Stimulated activated effector memory CD8-positive, alpha-beta T cell treated with anti-CD3 and anti-CD28 coated beads, Interleukin-12 subunit alpha, Interleukin-12 subunit beta, amount 100 ng/mL, for 72 hours (primary cell): ENCODE results near the gene JAK2.
A peak's percentile ranks its signal among the peaks of the same experiment; 100 is the strongest.
"Not testable (repeated sequence)": the region's sequence is repeated elsewhere in the genome, so short reads cannot be mapped to it uniquely, and the experiment has no call there.

Source experiments
- ATAC-seq: fragments of 150-1000 bp; cut with Tn5 transposase; 2 replicates; pipeline ENCODE4 v1.10.0; 2021
- DNase-seq, 2 donors: peaks; one replicate each; pipeline ENCODE4 v3.0.0; 2021 to 2022; ENCODE audit warnings: low spot score in 2 of 2
- H3K27ac Mint-ChIP-seq: one replicate; pipeline ENCODE4 v1.8.0; 2022; ENCODE audit warnings: mild to moderate bottlenecking, mixed read lengths
- H3K36me3 Mint-ChIP-seq: one replicate; pipeline ENCODE4 v1.8.0; 2022; ENCODE audit warnings: mild to moderate bottlenecking, mixed read lengths
- H3K4me1 Mint-ChIP-seq: one replicate; pipeline ENCODE4 v1.8.0; 2022; ENCODE audit warnings: mixed read lengths
- H3K4me3 Mint-ChIP-seq: one replicate; pipeline ENCODE4 v1.8.0; 2022; ENCODE audit warnings: mild to moderate bottlenecking, mixed read lengths
- H3K9me3 Mint-ChIP-seq: one replicate; pipeline ENCODE4 v1.8.0; 2022; ENCODE audit warnings: mixed read lengths

The JAK2 gene

DNA sequence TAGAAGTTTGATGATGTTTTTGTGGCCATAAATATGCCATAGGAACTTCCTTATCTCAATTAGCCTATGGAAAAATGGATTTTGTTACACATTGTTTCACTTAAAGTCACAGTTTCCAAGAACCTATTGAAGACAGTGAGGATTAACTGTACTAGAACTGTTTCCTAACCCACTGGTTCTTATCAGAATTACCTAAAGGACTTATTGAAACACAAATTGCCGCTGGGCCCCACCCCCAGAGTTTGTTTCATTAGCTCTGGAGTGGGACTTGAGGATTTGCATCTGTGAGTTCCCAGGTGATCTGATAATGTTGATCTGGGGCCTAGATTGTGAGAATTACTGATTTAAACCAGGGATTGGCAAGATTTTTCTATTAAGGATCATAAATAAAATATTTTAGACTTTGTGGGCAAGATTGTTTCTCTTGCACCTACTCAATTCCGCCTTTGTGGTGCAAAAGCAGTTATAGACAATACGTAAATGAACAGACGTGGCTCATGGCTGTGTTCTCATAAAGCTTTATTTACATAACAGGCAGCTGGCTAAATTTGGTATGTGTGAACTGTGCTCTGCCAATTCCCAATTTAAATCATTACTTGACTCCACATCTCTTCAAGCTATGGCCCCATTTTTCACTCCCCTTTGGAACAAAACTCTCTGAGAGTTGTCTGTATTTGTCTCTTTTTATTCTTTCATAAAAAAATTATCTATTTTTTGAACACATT, 9.3 kb downstream of the JAK2 start:
- no peak for DNase-seq
- peaks cover 21% of the 10 kb centered on the region for H3K36me3 Mint-ChIP-seq
- H3K9me3 Mint-ChIP-seq: no peaks in the 10 kb centered on the region
- H3K4me1 Mint-ChIP-seq: peaks cover 22% of the 10 kb centered on the region
- ATAC-seq: no peak
- H3K27ac Mint-ChIP-seq: no peak overlapping the region
- no peak overlapping the region for H3K4me3 Mint-ChIP-seq

DNA sequence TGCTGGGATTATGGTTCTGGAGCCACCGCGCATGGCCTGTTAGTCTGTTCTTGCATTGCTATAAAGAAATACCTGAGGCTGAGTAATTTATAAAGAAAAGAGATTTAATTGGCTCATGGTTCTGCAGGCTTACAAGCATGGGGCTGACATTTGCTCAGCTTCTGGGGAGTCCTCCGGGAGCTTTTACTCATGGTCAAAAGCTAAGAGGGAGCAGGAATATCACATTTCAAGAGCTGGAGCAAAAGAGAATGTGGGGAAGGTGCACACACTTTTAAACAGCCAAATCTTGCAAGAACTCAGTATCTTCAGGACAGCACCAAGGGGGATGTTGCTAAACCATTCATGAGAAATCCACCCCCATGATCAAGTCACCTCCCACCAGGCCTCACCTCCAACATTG, 12.1 kb downstream of the JAK2 start:
- peaks cover 21% of the 10 kb centered on the region for H3K36me3 Mint-ChIP-seq
- DNase-seq (no peak), ATAC-seq (no peak)
- no peak overlapping the region for H3K4me3 Mint-ChIP-seq
- H3K4me1 Mint-ChIP-seq: peaks cover 13% of the 10 kb centered on the region
- no peaks in the 10 kb centered on the region for H3K9me3 Mint-ChIP-seq
- H3K27ac Mint-ChIP-seq: no peak overlapping the region

DNA sequence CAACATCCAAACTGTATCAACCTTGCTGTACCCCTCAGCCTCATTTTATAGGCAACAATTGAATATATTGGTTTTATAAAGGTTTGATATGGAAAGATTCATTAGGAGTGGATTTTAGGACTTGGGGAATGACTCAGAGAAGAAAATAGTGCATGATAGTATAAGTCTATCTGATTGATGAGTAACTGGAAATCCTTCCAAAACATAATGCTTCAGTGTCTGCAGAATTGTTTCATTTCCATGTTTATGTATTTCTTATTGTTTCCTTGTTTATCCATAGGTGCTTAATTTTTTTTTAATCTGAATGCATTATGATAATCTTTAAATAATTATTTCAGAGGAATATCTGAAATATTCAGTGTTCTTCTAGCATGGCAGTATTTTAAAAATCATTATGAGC, 12.6 kb downstream of the JAK2 start:
- no peak for ATAC-seq
- Mint-ChIP-seq H3K36me3 (peaks cover 23% of the 10 kb centered on the region), H3K27ac (no peak overlapping the region), H3K4me3 (no peak overlapping the region), H3K9me3 (no peaks in the 10 kb centered on the region), H3K4me1 (peaks cover 9% of the 10 kb centered on the region)
- DNase-seq: no peak

DNA sequence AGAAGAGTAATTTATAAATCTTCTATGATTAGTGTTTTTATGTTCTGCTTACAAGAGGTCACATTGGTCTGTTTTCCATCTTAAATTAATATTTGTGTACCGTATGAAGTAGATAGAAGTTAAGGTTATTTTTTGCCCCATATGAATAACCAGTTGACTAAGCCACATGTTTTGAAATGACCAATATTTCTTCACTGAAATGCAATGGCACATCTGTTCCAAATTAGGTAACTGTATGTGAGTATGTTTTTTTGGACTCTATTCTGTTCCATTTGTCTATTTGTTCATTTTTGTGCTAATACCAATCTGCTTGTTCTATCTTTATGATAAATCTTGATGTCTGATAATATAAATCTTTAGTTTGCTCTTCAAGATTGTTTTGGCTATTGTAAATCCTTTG, 17.7 kb downstream of the JAK2 start:
- no peak overlapping the region for H3K4me3 Mint-ChIP-seq
- ATAC-seq (peak; percentile 44), DNase-seq (no peak)
- peaks cover 5% of the 10 kb centered on the region for H3K9me3 Mint-ChIP-seq
- peaks cover 8% of the 10 kb centered on the region for H3K4me1 Mint-ChIP-seq
- H3K27ac Mint-ChIP-seq: no peak overlapping the region
- H3K36me3 Mint-ChIP-seq: peaks cover 8% of the 10 kb centered on the region

DNA sequence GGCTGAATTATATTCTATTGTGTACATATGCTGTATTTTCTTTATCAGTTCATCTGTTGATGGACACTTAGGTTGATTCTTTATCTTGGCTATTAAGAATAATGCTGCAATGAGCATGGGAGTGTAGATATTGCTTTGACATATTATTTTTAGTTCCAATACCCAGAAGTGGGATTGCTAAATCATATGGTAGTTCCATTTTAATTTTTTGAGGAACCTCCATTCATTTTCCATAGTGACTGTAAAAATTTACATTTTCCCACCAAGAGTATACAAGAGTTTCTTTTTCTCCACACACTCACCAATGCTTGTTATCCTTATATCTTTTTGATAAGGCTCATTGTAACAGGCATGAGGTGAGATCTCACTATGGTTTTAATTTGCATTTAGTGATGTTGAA, 19.4 kb downstream of the JAK2 start:
- no peak overlapping the region for H3K4me3 Mint-ChIP-seq

DNA sequence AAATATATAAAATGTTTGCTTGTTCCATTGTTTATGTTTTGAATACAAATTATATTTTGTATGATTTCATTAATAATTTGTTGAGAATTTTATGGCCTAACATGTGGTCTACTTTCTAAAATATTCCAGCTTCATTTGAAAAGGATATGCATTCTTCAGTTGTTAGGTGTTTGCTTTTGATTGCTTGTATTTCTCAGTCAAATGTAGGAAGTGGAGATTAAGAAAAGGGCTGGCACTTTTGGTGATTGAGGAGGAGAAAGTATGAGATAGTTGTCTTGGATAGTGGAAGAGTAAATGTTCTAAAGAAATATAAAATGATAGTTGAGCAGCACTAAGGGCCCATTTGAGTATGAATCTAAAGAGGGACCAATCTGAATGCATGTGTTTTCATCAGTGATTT, 23.1 kb downstream of the JAK2 start:
- Mint-ChIP-seq H3K36me3 (peaks cover under 1% of the 10 kb centered on the region), H3K4me1 (peaks cover 11% of the 10 kb centered on the region), H3K4me3 (no peak overlapping the region), H3K27ac (no peak overlapping the region), H3K9me3 (peaks cover 5% of the 10 kb centered on the region)
- DNase-seq (no peak), ATAC-seq (no peak)

More for the DNA sequence above, 19.4 kb downstream of the JAK2 start:
- peaks cover 5% of the 10 kb centered on the region for H3K9me3 Mint-ChIP-seq
- peaks cover 11% of the 10 kb centered on the region for H3K4me1 Mint-ChIP-seq
- peaks cover 8% of the 10 kb centered on the region for H3K36me3 Mint-ChIP-seq
- H3K27ac Mint-ChIP-seq: no peak overlapping the region
- ATAC-seq: no peak
- DNase-seq: no peak

DNA sequence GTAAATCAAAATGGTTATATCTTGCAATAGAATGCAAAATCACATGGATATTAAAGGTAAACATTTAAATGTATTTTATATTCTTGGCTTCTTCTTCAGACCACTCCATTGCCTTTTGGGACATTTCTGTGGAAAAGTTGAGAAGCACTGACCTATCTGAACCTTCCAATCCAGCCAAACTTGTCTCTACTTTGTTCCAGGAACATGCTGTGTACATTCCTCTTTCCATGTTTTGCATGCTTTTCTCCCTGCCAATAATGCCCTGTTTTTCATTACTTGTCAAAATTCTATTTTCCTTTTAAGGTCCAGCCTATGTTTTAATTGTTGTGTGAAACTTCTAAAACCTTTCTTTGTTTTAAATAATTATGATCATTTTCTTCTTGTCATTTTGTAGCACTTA, 28.3 kb downstream of the JAK2 start:
- H3K36me3 Mint-ChIP-seq: peaks cover 18% of the 10 kb centered on the region
- peaks cover 5% of the 10 kb centered on the region for H3K9me3 Mint-ChIP-seq
- H3K27ac Mint-ChIP-seq: no peak overlapping the region
- no peak overlapping the region for H3K4me3 Mint-ChIP-seq
- no peak for ATAC-seq
- DNase-seq: no peak
- H3K4me1 Mint-ChIP-seq: peaks cover 7% of the 10 kb centered on the region

DNA sequence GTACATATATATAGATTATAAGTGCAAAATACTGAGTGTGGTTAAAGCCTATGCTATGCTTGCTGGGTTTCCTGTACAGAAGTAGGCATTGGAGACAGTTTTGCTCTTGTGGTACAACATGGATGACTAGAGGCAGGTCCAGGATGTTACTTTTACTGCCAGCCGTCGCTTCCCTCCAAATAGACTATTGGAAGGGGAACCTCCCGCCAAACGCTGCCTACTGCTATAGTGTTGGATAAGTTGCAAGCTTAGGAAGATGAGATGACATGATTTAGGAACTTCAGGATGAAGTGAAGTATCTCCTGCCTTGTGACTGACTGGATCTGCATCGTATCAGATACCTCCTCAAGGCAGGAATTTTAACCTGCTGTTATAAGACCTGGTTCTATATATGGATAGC, 30.9 kb downstream of the JAK2 start:
- ATAC-seq (no peak), DNase-seq (no peak)
- peaks cover 16% of the 10 kb centered on the region for H3K4me1 Mint-ChIP-seq
- no peak overlapping the region for H3K4me3 Mint-ChIP-seq
- H3K9me3 Mint-ChIP-seq: peaks cover 15% of the 10 kb centered on the region
- peaks cover 30% of the 10 kb centered on the region for H3K36me3 Mint-ChIP-seq
- H3K27ac Mint-ChIP-seq: peak overlapping the region; percentile 3

DNA sequence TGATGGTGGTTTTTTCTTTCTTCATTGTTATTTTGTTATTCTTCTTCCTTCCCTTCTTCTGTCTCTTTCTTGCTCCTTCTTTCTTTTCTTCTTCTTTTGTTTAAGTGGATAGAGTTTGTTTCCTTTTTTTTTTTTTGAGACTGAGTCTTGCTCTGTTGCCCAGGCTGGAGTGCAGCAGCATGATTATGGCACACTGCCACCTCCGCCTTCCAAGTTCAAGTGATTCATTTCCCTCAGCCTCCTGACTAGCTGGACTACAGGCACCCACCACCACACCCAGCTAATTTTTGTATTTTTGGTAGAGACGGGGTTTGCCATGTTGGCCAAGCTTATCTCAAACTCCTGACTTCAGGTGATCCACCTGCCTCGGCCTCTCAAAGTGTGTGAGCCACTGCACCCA, 40.3 kb downstream of the JAK2 start:
- no peak overlapping the region for H3K27ac Mint-ChIP-seq
- no peak overlapping the region for H3K4me3 Mint-ChIP-seq
- no peaks in the 10 kb centered on the region for H3K9me3 Mint-ChIP-seq
- ATAC-seq (no peak), DNase-seq (no peak)
- peaks cover 22% of the 10 kb centered on the region for H3K4me1 Mint-ChIP-seq
- peaks cover 67% of the 10 kb centered on the region for H3K36me3 Mint-ChIP-seq

DNA sequence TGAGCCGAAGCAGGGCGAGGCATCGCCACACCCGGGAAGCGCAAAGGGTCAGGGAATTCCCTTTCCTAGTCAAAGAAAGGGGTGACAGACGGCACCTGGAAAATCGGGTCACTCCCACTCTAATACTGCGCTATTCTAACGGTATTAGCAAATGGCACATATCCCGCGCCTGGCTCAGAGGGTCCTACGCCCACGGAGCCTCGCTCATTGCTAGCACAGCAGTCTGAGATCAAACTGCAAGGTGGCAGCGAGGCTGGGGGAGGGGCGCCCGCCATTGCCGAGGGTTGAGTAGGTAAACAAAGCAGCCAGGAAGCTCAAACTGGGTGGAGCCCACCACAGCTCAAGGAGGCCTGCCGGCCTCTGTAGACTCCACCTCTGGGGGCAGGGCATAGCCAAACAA, 46.9 kb downstream of the JAK2 start:
- H3K9me3 Mint-ChIP-seq, ATAC-seq, DNase-seq, H3K4me1 Mint-ChIP-seq, H3K27ac Mint-ChIP-seq, H3K4me3 Mint-ChIP-seq: not testable (repeated sequence)
- peaks cover 32% of the 10 kb centered on the region for H3K36me3 Mint-ChIP-seq

DNA sequence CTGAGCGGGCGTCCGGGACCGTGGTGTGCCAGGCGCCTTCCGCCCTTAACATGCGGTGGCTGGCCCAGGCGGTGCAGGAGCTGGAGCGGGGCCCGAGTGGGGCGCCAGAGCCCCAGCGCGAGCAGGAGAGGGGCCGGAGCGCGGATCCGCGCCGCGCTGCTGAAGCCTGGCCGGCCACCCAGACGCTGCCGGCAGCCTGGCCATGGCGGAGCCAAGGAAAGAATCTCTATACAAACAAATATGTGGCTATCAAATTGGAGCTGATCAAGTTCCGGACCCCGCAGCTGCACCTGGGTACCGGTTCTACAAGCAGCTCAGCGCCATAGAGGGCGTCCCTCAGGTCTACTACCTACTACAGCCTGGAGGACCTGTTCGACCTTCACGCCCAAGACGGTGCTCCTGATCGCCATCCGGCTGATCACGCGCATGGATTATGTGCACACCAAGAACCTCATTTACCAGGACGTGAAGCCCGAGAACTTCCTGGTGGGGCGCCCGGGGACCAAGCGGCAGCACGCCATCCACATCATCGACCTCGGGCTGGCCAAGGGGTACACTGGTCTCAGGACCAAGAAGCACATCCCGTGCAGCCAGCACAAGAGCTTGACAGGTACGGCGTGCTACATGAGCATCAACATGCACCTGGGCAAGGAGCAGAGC, 55.8 kb downstream of the JAK2 start:
- Mint-ChIP-seq H3K4me3 (no peak overlapping the region), H3K36me3 (peaks cover 12% of the 10 kb centered on the region), H3K4me1 (no peaks in the 10 kb centered on the region), H3K27ac (no peak overlapping the region), H3K9me3 (no peaks in the 10 kb centered on the region)
- DNase-seq (no peak), ATAC-seq (no peak)

DNA sequence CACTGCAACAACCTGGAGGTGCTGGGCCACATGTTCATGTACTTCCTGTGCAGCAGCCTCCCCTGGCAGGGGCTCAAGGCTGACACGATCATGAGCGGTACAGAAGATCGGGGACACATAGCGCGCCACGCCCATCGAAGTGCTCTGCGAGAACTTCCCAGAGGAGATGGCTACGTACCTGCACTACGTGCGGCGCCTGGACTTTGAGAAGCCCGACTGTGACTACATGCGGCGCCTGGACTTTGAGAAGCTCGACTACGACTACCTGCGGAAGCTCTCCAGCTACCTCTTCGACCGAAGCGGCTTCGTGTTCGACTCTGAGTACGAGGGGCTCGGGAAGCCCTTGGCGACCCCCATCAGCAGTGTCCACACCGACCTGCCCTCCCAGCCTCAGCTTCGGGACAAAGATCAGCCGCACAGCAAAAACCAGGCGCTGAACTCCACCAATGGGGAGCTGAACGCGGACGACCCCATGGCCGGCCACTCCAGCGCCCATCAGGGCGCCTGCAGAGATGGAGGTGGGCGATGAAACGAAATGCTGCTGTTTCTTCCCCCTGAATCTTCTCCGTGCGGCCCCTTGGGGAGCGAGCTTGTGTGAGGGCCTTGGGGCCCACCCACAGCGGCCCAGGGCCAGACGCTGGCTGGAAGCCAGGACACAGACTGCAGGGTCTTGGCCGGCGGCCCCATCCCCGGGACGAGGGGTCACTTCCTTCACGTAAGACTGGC, 56.5 kb downstream of the JAK2 start:
- no peak overlapping the region for H3K27ac Mint-ChIP-seq
- peaks cover 12% of the 10 kb centered on the region for H3K36me3 Mint-ChIP-seq
- H3K4me1 Mint-ChIP-seq: no peaks in the 10 kb centered on the region
- ATAC-seq (no peak), DNase-seq (no peak)
- H3K4me3 Mint-ChIP-seq: no peak overlapping the region
- H3K9me3 Mint-ChIP-seq: no peaks in the 10 kb centered on the region

DNA sequence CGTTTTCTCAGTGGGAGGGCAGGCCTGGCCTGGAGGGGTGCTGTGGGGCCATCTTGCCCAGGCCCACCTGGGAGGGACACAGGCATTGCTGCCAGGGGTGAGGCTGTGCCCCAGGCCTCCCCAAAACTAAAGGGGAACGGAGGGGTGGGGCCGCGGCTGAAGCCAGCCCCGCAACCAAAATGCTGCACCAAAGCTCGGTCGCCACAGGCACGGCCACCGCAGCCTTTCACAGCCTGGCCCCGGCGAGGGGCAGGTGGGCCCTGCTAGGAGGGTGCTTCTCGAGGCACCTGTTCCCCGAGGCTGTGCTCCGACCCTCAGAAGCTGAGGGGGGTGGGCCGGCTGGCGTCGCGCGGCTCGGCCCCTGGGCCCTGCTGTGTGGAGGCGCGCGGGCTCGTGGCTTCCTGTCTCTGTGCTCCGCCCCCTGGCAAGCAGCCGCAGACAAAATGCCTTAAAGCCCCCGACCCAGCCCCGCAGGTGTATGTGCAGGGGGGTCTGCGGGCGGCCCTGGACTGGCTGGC, 57.6 kb downstream of the JAK2 start:
- DNase-seq (no peak), ATAC-seq (peak; percentile 52)
- no peaks in the 10 kb centered on the region for H3K4me1 Mint-ChIP-seq
- H3K9me3 Mint-ChIP-seq: no peaks in the 10 kb centered on the region
- peak overlapping the region; percentile 29 for H3K27ac Mint-ChIP-seq
- H3K36me3 Mint-ChIP-seq: peaks cover 15% of the 10 kb centered on the region
- peak overlapping the region; percentile 27 for H3K4me3 Mint-ChIP-seq

DNA sequence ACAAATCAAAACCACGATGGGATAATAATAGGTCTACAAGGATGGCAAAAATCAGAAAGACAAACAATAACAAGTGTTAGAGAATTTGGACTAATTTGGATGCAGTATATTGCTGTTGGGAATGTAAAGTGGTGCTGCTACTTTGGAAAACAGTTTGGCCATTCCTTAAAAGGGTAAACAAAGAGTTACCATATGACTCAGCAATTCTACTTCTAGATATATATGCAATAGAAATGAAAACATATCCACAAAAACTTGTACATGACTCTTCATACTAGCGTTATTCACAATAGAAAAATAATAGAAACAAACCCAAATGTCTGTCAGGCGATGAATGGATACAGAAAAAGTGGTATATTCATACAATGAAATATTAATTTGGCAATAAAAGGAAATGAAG, 58.3 kb downstream of the JAK2 start:
- H3K27ac Mint-ChIP-seq: peak overlapping the region; percentile 29
- no peaks in the 10 kb centered on the region for H3K9me3 Mint-ChIP-seq
- no peaks in the 10 kb centered on the region for H3K4me1 Mint-ChIP-seq
- ATAC-seq (no peak), DNase-seq (no peak)
- H3K4me3 Mint-ChIP-seq: peak overlapping the region; percentile 27
- H3K36me3 Mint-ChIP-seq: peaks cover 19% of the 10 kb centered on the region

DNA sequence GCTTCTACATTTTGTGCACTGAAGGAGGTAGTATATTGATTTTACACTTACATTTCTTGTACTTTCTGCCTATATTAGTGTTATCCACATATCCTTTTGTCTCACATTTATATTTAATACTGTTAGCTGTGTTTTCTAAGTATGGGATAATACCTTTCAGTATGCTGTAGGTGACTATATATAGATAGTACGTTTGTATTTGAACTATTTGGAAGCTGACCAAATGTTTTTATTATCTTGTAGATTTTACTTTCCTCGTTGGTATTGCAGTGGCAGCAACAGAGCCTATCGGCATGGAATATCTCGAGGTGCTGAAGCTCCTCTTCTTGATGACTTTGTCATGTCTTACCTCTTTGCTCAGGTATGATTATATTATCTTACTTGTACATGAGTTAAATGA, 59.1 kb downstream of the JAK2 start:
- Mint-ChIP-seq H3K36me3 (peaks cover 19% of the 10 kb centered on the region), H3K27ac (no peak overlapping the region), H3K4me1 (no peaks in the 10 kb centered on the region), H3K4me3 (no peak overlapping the region), H3K9me3 (no peaks in the 10 kb centered on the region)
- DNase-seq (no peak), ATAC-seq (no peak)

DNA sequence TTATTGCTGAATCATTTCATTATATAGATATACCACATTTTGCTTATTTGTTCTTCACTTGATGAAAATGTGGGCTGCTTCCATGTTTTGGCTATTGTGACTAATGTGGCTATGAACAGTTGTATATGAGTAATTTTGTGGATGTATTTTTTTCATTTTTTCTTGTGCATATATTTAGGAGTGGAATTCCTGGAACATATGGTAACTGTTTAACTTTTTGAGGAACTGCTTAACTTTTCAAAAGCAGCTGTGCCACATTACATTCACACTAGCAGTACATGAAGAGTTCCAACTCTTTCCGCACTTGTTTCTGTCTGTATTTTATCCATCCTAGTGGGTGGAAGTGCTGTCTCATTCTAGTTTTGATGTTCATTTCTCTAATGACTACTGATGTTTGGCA, 67.8 kb downstream of the JAK2 start:
- Mint-ChIP-seq H3K4me3 (no peak overlapping the region), H3K36me3 (peaks cover 73% of the 10 kb centered on the region), H3K27ac (no peak overlapping the region), H3K9me3 (no peaks in the 10 kb centered on the region), H3K4me1 (no peaks in the 10 kb centered on the region)
- ATAC-seq (no peak), DNase-seq (no peak)
